Spleen (tissue), 11 donors: ENCODE data around the gene TMEM86A. TPM values are rescaled to one million over a fixed set of nuclear protein-coding genes. Genes with fewer than 3 reads are reported as not detected.

ENCODE experiments used
- DNase-seq: peaks from one replicate; pipeline ENCODE4 v3.0.0-alpha.2; 2020
- H3K27ac ChIP-seq, 8 donors: fragments of 200-600 bp; sonication (generic) in 7 of 8; 1 replicate in 4 of 8; 2 replicates in 4 of 8; pipeline versions ENCODE4 v1.5.0 to v1.8.0; 2016 to 2021; ENCODE audit warnings: inconsistent platforms in 4 of 8, mild to moderate bottlenecking in 4 of 8, moderate library complexity in 1 of 8
- H3K27me3 ChIP-seq, 7 donors: fragments of 200-600 bp; sonication (generic) in 6 of 7; replicated peaks in 1 of 7; 1 replicate in 4 of 7; 2 replicates in 3 of 7; pipeline versions ENCODE4 v1.5.0 to v1.8.0; 2016 to 2021; ENCODE audit warnings: inconsistent platforms in 3 of 7, mild to moderate bottlenecking in 1 of 7
- H3K36me3 ChIP-seq, 6 donors: fragments of 200-600 bp; sonication (generic) in 5 of 6; 1 replicate in 4 of 6; 2 replicates in 2 of 6; pipeline versions ENCODE4 v1.5.0 to v1.8.0; 2016 to 2021; ENCODE audit warnings: inconsistent platforms in 2 of 6
- H3K4me1 ChIP-seq, 6 donors: fragments of 200-600 bp; sonication (generic) in 5 of 6; 1 replicate in 3 of 6; 2 replicates in 3 of 6; pipeline versions ENCODE4 v1.5.0 to v1.8.0; 2016 to 2021; ENCODE audit warnings: inconsistent platforms in 3 of 6
- H3K4me3 ChIP-seq, 8 donors: fragments of 200-600 bp; sonication (generic) in 7 of 8; 1 replicate in 4 of 8; 2 replicates in 4 of 8; pipeline versions ENCODE4 v1.5.0 to v1.8.0; 2016 to 2021; ENCODE audit warnings: inconsistent platforms in 4 of 8, mild to moderate bottlenecking in 4 of 8, moderate library complexity in 2 of 8
- H3K9me3 ChIP-seq, 8 donors: fragments of 200-600 bp; sonication (generic) in 7 of 8; 1 replicate in 4 of 8; 2 replicates in 4 of 8; pipeline versions ENCODE4 v1.5.0 to v1.8.0; 2016 to 2021; ENCODE audit warnings: inconsistent platforms in 4 of 8
- POLR2A ChIP-seq, 3 donors: fragments of 450-650 bp; IDR thresholded peaks; one replicate each; pipeline ENCODE4 v1.5.1; 2017; ENCODE audit warnings: antibody characterized with exemption in 3 of 3, mild to moderate bottlenecking in 1 of 3
- POLR2AphosphoS5 ChIP-seq, 3 donors: sonication (generic); formaldehyde crosslinking; IDR thresholded peaks; one replicate each; pipeline ENCODE4 v1.5.1; 2017; ENCODE audit warnings: antibody characterized with exemption in 3 of 3
- WGBS, 5 donors: extraction: QIAGEN DNeasy Blood & Tissue Kit in 3 of 5; methylation state at CpG; one replicate each; pipeline versions ENCODE4 v1.1.5 to v1.1.7; 2013 to 2018; 5-methylcytosine and 5-hydroxymethylcytosine counted together
- intact Hi-C: fragments of 100-400 bp; cut with DNase I; formaldehyde crosslinking; loops from one replicate; pipeline ENCODE4 v1.15.0; 2023; ENCODE audit warnings: low total_unique reads
- polyA plus RNA-seq, 3 donors: library from polyadenylated mRNA; stranded (reverse); fragments of 200-250 nt; gene quantifications; one replicate each; pipeline ENCODE4 v1.2.1, GENCODE V29; 2013
- total RNA-seq, 7 donors: library from RNA; depleted of rRNA in 3 of 7; stranded (reverse); fragments of >200 nt in 3 of 7; fragmentation: NEBNext Ultra II Directional in 4 of 7; extraction: Animal tissue kit (Norgen Biotek cat#: 25700) in 4 of 7; gene quantifications; one replicate each; pipeline versions ENCODE4 v1.1.0 to v1.2.1, GENCODE V29; 2016 to 2021
- TF ChIP-seq, protein P1 (sequence below), 11 experiments: fragments of 200-600 bp in 7 of 11; fragments of 450-650 bp in 4 of 11; sonication (generic) in 4 of 11; IDR thresholded peaks in 8 of 11; conservative IDR thresholded peaks in 3 of 11; 1 replicate in 7 of 11; 2 replicates in 4 of 11; pipeline versions ENCODE4 v1.4.0 to v1.8.0; 2016 to 2021; ENCODE audit warnings: antibody characterized with exemption in 11 of 11, inconsistent platforms in 4 of 11, mild to moderate bottlenecking in 1 of 11
- donor health status: healthy with polysubstance abuse.
- donor health status: DM: no; HTN: no; CAD: no; lungs with moderate emphysema.
- donor health status: DM: no; HTN: no; CAD: no.
- donor health status: Bipolar disorder and iron deficiency.
- donor health status: healthy.
- donor health status: DM: no; HTN: no; CAD: no.
- donor health status: DM: yes; HTN: yes; CAD: no.

Gene TMEM86A
- total and polyA plus RNA-seq, 10 donors = 0.98 to 25.0 (median 9.9) TPM

DNA sequence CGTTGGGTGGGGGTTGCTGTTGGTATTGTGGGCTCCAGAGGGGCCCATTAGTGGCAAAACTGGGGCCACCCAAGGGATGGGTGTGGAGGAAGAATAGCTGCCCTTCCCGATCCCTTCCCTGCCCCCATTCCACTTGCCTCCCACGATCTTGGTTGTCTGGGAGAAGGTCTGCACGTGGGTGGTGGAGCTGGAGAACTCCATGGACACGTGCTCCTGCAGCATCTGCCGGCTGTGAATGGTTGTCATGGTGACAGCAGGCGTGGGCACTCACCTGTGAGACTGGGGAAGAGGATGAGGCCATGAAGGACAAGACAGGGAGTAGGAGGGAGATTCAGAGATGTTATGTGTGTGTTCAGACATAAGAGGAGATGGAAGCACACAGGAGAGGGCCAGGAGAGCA is 25.4 kb downstream of the TMEM86A start:
- 54 to 79% (median 75%) methylated on average over 7 of the region's 7 CpGs for WGBS, 5 donors
- Histone ChIP-seq H3K9me3 (no peaks in the 10 kb centered on the region), H3K27me3 (peaks cover 0 to 11% (median 0%) of the 10 kb centered on the region in 7 donors), H3K4me3 (no peak overlapping the region), H3K36me3 (no peaks in the 10 kb centered on the region), H3K27ac (no peak overlapping the region), H3K4me1 (peaks cover 4 to 30% (median 24%) of the 10 kb centered on the region in 6 donors)
- no peak for DNase-seq
- no peak for TF ChIP-seq POLR2AphosphoS5 (IDR thresholded peaks at IDR 0.05)
- no peak for TF ChIP-seq POLR2A (IDR thresholded peaks at IDR 0.05)
- intact Hi-C loops = no loop called here

GRCh38 chr11:18726040-18726439 is 27.5 kb downstream of the TMEM86A start, which contains the start of gene IGSF22:
Gene IGSF22, minus strand, starts transcription at chr11:18726188. Its CDS starts 1,952 bp downstream, at chr11:18724236.
- Histone ChIP-seq H3K9me3 (no peaks in the 10 kb centered on the region), H3K27ac (no peak within 1 kb of the TSS), H3K36me3 (no peaks in the 10 kb centered on the region), H3K27me3 (peaks cover 0 to 6% (median 0%) of the 10 kb centered on the region in 7 donors), H3K4me1 (peaks cover 4 to 23% (median 19%) of the 10 kb centered on the region in 6 donors), H3K4me3 (no peak within 1 kb of the TSS)
- no peak for DNase-seq
- intact Hi-C loops = no loop called here
- 69 to 87% (median 84%) methylated on average over 7 of the region's 7 CpGs for WGBS, 5 donors
- TF ChIP-seq, protein P1, sequence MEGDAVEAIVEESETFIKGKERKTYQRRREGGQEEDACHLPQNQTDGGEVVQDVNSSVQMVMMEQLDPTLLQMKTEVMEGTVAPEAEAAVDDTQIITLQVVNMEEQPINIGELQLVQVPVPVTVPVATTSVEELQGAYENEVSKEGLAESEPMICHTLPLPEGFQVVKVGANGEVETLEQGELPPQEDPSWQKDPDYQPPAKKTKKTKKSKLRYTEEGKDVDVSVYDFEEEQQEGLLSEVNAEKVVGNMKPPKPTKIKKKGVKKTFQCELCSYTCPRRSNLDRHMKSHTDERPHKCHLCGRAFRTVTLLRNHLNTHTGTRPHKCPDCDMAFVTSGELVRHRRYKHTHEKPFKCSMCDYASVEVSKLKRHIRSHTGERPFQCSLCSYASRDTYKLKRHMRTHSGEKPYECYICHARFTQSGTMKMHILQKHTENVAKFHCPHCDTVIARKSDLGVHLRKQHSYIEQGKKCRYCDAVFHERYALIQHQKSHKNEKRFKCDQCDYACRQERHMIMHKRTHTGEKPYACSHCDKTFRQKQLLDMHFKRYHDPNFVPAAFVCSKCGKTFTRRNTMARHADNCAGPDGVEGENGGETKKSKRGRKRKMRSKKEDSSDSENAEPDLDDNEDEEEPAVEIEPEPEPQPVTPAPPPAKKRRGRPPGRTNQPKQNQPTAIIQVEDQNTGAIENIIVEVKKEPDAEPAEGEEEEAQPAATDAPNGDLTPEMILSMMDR (IDR thresholded peaks at IDR 0.05 in 8 of 11, conservative IDR thresholded peaks at IDR 0.05 in 3 of 11) = no peak
- TF ChIP-seq POLR2A (IDR thresholded peaks at IDR 0.05) (no peak), POLR2AphosphoS5 (IDR thresholded peaks at IDR 0.05) (no peak)

DNA sequence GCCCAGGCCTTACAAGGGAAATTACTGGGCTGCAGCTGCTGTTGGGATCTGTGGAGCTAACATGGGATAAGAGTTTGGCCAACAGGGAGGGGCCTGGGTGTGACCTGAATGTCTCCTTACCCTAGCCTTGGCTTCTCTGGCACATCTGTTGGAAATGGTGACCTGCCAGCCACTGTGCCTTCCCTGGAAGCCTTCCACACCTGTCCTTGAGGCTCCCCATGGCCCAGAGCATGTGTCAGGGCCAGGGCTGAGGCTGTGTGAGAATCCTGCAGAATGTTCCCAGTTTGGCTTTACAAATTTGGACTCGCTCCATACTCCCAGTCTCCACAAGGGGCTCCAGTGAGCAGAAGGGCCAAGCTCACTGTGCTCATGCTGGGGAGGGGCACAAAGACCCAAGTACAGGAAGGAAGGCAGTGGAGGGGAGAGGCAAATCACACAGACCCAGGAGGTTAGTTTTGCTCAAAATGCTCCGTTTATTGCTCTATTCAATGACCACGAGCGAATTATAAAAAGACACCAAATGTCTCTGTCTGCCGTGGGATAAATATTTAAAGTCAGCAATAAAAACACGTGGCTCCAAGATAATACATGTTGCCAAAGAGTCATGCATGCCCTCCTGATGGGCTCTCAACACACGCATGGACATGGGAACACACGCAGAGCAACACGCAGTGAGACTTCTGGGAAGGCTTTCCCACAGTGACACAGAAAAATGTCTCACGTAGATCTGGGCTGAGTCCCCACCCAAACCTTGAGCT is 29.1 kb downstream of the TMEM86A start:
- no peak for DNase-seq
- no peaks in the 10 kb centered on the region for H3K27me3 ChIP-seq
- intact Hi-C loops = no loop called here
- TF ChIP-seq POLR2A (IDR thresholded peaks at IDR 0.05) (no peak), POLR2AphosphoS5 (IDR thresholded peaks at IDR 0.05) (no peak)
- TF ChIP-seq, protein P1 (IDR thresholded peaks at IDR 0.05 in 8 of 11, conservative IDR thresholded peaks at IDR 0.05 in 3 of 11) = peak; percentile 32 to 77 (median 60)
- H3K4me3 ChIP-seq = peak overlapping the region in 1 of 8 donors; percentile 13
- H3K4me1 ChIP-seq = peaks cover 0 to 19% (median 14%) of the 10 kb centered on the region in 6 donors
- no peaks in the 10 kb centered on the region for H3K9me3 ChIP-seq
- H3K27ac ChIP-seq = no peak overlapping the region
- 43 to 48% (median 46%) methylated on average over 10 of the region's 10 CpGs for WGBS, 5 donors
- no peaks in the 10 kb centered on the region for H3K36me3 ChIP-seq

- H3K4me1 ChIP-seq = peaks cover 0 to 19% (median 14%) of the 10 kb centered on the region in 6 donors
- intact Hi-C loops = no loop called here
- TF ChIP-seq POLR2A (IDR thresholded peaks at IDR 0.05) (no peak), POLR2AphosphoS5 (IDR thresholded peaks at IDR 0.05) (no peak)
- TF ChIP-seq, protein P1 (IDR thresholded peaks at IDR 0.05 in 8 of 11, conservative IDR thresholded peaks at IDR 0.05 in 3 of 11) = no peak
- 85 to 96% (median 90%) methylated on average over 11 to 13 of the region's 13 CpGs for WGBS, 5 donors
- no peaks in the 10 kb centered on the region for H3K9me3 ChIP-seq
- H3K27ac ChIP-seq = no peak overlapping the region
- no peaks in the 10 kb centered on the region for H3K36me3 ChIP-seq
- H3K27me3 ChIP-seq = no peaks in the 10 kb centered on the region
- H3K4me3 ChIP-seq = no peak overlapping the region
- DNase-seq = no peak
Observed at GRCh38 chr11:18728658-18729057, 30.1 kb downstream of the TMEM86A start.
